IMR-90 (cell line): Measurements from ENCODE around the gene C3orf52. TPM values are rescaled to one million over a fixed set of nuclear protein-coding genes. Genes with fewer than 3 reads are reported as not detected.

Source experiments
- ATAC-seq: fragments of 200-7000 bp; cut with Tn5 transposase; 2 replicates; pipeline ENCODE4 v1.9.1; 2020; ENCODE audit warnings: low read depth, mild to moderate bottlenecking, moderate library complexity
- BruUV-seq: library from RNA; stranded (reverse); fragments of 400-500 nt; replicated peaks from 2 replicates; lab custom pipeline; 2021; lab: Mats Ljungman, UMichigan
- CTCF ChIA-PET: fragments of 300-600 bp; formaldehyde crosslinking; extraction: SDS; loops from one replicate; lab custom pipeline; 2021; ENCODE audit warnings: antibody characterized with exemption; lab: Yijun Ruan, JAX
- POLR2A ChIA-PET: fragments of 300-600 bp; sonication (Branson Sonifier 250); formaldehyde crosslinking; loops from one replicate; lab custom pipeline; 2022; ENCODE audit warnings: antibody characterized with exemption; ENCODE audit not compliant: unreplicated experiment; lab: Charles Lee
- DNase-seq: peaks from one replicate; pipeline ENCODE4 v3.0.0; 2013
- H2AFZ ChIP-seq: replicated peaks from 2 replicates; pipeline ENCODE3; 2013; ENCODE audit warnings: low read length, mild to moderate bottlenecking; ENCODE audit not compliant: poor library complexity
- H2AK5ac ChIP-seq: 2 replicates; pipeline ENCODE4 v1.6.1; 2013; ENCODE audit warnings: low read depth, low read length, inconsistent platforms
- H2AK9ac ChIP-seq: replicated peaks from 2 replicates; pipeline ENCODE3; 2013; ENCODE audit warnings: mild to moderate bottlenecking, low read depth, low read length, moderate library complexity; ENCODE audit not compliant: poor library complexity
- H2BK120ac ChIP-seq: 2 replicates; pipeline ENCODE4 v1.6.1; 2013; ENCODE audit warnings: low read depth, low read length, inconsistent platforms
- H2BK15ac ChIP-seq: 3 replicates; pipeline ENCODE4 v1.6.1; 2013; ENCODE audit warnings: low read depth, low read length, inconsistent platforms
- H2BK20ac ChIP-seq: 2 replicates; pipeline ENCODE4 v1.6.1; 2013; ENCODE audit warnings: low read depth, mild to moderate bottlenecking, inconsistent platforms, low read length, moderate library complexity
- H2BK5ac ChIP-seq: 2 replicates; pipeline ENCODE4 v1.6.1; 2013; ENCODE audit warnings: mild to moderate bottlenecking, low read depth, low read length, inconsistent platforms; ENCODE audit not compliant: poor library complexity, severe bottlenecking
- H3K14ac ChIP-seq: replicated peaks from 2 replicates; pipeline ENCODE4 v1.6.1; 2013; ENCODE audit warnings: low read depth, low read length, inconsistent platforms
- H3K18ac ChIP-seq: 2 replicates; pipeline ENCODE4 v1.6.1; 2013; ENCODE audit warnings: low read depth, low read length, control low read depth
- H3K23ac ChIP-seq: 2 replicates; pipeline ENCODE4 v1.6.1; 2013; ENCODE audit warnings: low read depth, low read length, inconsistent platforms
- H3K27ac ChIP-seq: 2 replicates; pipeline ENCODE4 v1.5.1; 2013; ENCODE audit warnings: mild to moderate bottlenecking, control low read depth, low read length; ENCODE audit not compliant: insufficient read depth
- H3K27me3 ChIP-seq: 2 replicates; pipeline ENCODE4 v1.6.1; 2013; ENCODE audit warnings: low read length; ENCODE audit not compliant: control insufficient read depth, insufficient read depth
- H3K36me3 ChIP-seq: 2 replicates; pipeline ENCODE4 v1.6.1; 2013; ENCODE audit warnings: low read length, mixed read lengths; ENCODE audit not compliant: control insufficient read depth, insufficient read depth
- H3K4ac ChIP-seq: 2 replicates; pipeline ENCODE4 v1.6.1; 2013; ENCODE audit warnings: low read depth, low read length, inconsistent platforms
- H3K4me1 ChIP-seq: 2 replicates; pipeline ENCODE4 v1.6.1; 2013; ENCODE audit warnings: low read length, mixed read lengths; ENCODE audit not compliant: control insufficient read depth, insufficient read depth
- H3K4me2 ChIP-seq: 2 replicates; pipeline ENCODE4 v1.6.1; 2013; ENCODE audit warnings: low read depth, mild to moderate bottlenecking, control low read depth, low read length, moderate library complexity
- H3K4me3 ChIP-seq: 2 replicates; pipeline ENCODE4 v1.5.1; 2013; ENCODE audit warnings: low read depth, mild to moderate bottlenecking, control low read depth, low read length, moderate library complexity; ENCODE audit not compliant: insufficient read depth
- H3K56ac ChIP-seq: 2 replicates; pipeline ENCODE4 v1.6.1; 2013; ENCODE audit warnings: low read length, inconsistent platforms; ENCODE audit not compliant: insufficient read depth; ENCODE audit errors: extremely low read depth
- H3K79me1 ChIP-seq, 2 experiments: 2 replicates each; pipeline ENCODE4 v1.6.1; 2013; ENCODE audit warnings: low read length in 2 of 2, inconsistent platforms in 1 of 2, low read depth in 1 of 2
- H3K9ac ChIP-seq: 2 replicates; pipeline ENCODE4 v1.6.1; 2013; ENCODE audit warnings: low read depth, low read length, control low read depth
- H3K9me1 ChIP-seq: 2 replicates; pipeline ENCODE4 v1.6.1; 2013; ENCODE audit warnings: low read length, inconsistent platforms; ENCODE audit not compliant: insufficient read depth
- H3K9me3 ChIP-seq: 2 replicates; pipeline ENCODE4 v1.6.1; 2013; ENCODE audit warnings: low read length; ENCODE audit not compliant: control insufficient read depth, insufficient read depth
- H4K20me1 ChIP-seq: 2 replicates; pipeline ENCODE4 v1.6.1; 2013; ENCODE audit warnings: low read length, inconsistent platforms; ENCODE audit not compliant: insufficient read depth
- H4K5ac ChIP-seq: 2 replicates; pipeline ENCODE4 v1.6.1; 2013; ENCODE audit warnings: mild to moderate bottlenecking, low read depth, low read length, control low read depth
- H4K8ac ChIP-seq, 2 experiments: 2 replicates each; pipeline ENCODE4 v1.6.1; 2013; ENCODE audit warnings: low read depth in 2 of 2, low read length in 2 of 2, control low read depth in 1 of 2, inconsistent platforms in 1 of 2
- H4K91ac ChIP-seq: 2 replicates; pipeline ENCODE4 v1.6.1; 2013; ENCODE audit warnings: low read depth, low read length, inconsistent platforms; ENCODE audit not compliant: insufficient read depth
- CEBPB ChIP-seq: IDR thresholded peaks from 2 replicates; pipeline ENCODE4 v1.6.1; 2012; ENCODE audit warnings: low read depth, low read length, improper control_type of control experiment
- CHD1 ChIP-seq: IDR thresholded peaks from 2 replicates; pipeline ENCODE4 v1.6.1; 2012; ENCODE audit warnings: low read depth, low read length, improper control_type of control experiment
- CTCF ChIP-seq: conservative IDR thresholded peaks from 2 replicates; pipeline ENCODE4 v1.5.1; 2012; ENCODE audit warnings: mild to moderate bottlenecking, low read depth, low read length, improper control_type of control experiment
- FOS ChIP-seq: fragments of 150-350 bp; IDR thresholded peaks from 2 replicates; pipeline ENCODE4 v1.6.1; 2016; ENCODE audit warnings: low read depth, low read length
- MXI1 ChIP-seq: IDR thresholded peaks from 2 replicates; pipeline ENCODE4 v1.6.1; 2012; ENCODE audit warnings: low read depth, mild to moderate bottlenecking, low read length, moderate library complexity, borderline replicate concordance
- NFE2L2 ChIP-seq: fragments of 150-350 bp; IDR thresholded peaks from 2 replicates; pipeline ENCODE4 v1.6.1; 2016; ENCODE audit warnings: low read depth, mild to moderate bottlenecking, low read length
- POLR2A ChIP-seq: IDR thresholded peaks from 2 replicates; pipeline ENCODE4 v1.6.1; 2012; ENCODE audit warnings: mild to moderate bottlenecking, low read depth, low read length
- RAD21 ChIP-seq: IDR thresholded peaks from 2 replicates; pipeline ENCODE4 v1.6.1; 2012; ENCODE audit warnings: low read length, improper control_type of control experiment
- RCOR1 ChIP-seq: IDR thresholded peaks from 2 replicates; pipeline ENCODE4 v1.6.1; 2012; ENCODE audit warnings: mild to moderate bottlenecking, low read length, improper control_type of control experiment; ENCODE audit not compliant: insufficient replicate concordance
- RFX5 ChIP-seq: IDR thresholded peaks from 2 replicates; pipeline ENCODE4 v1.8.0; 2012; ENCODE audit warnings: low read depth, mild to moderate bottlenecking, low read length, moderate library complexity
- USF2 ChIP-seq: fragments of 150-350 bp; IDR thresholded peaks from 2 replicates; pipeline ENCODE4 v1.6.1; 2017; ENCODE audit warnings: mild to moderate bottlenecking, antibody characterized with exemption, low read length, low read depth
- WGBS, 2 experiments: methylation state at CpG; one replicate each; pipeline versions ENCODE4 v1.1.5 to v1.1.7; 2013; ENCODE audit warnings: missing lambda C conversion rate in 2 of 2; ENCODE audit not compliant: insufficient read length in 1 of 2; ENCODE audit errors: extremely low coverage in 2 of 2; 5-methylcytosine and 5-hydroxymethylcytosine counted together
- dilution Hi-C: fragments of 300-500 bp; cut with HindIII; formaldehyde crosslinking; loops from one replicate; pipeline ENCODE4 v1.14.3; 2018; ENCODE audit warnings: low sequenced_read_pairs; ENCODE audit not compliant: unreplicated experiment
- in situ Hi-C: fragments of 300-500 bp; cut with MboI; formaldehyde crosslinking; loops from 3 replicates; pipeline ENCODE4 v1.14.3; 2019; ENCODE audit warnings: low sequenced_read_pairs, inconsistent platforms, mixed read lengths
- intact Hi-C: fragments of 100-400 bp; cut with micrococcal nuclease; formaldehyde crosslinking; loops from 2 replicates; pipeline ENCODE4 v1.10.0; 2022
- polyA plus RNA-seq, 3 experiments: library from polyadenylated mRNA; depleted of rRNA; stranded (reverse); fragments of >200 nt; gene quantifications; 2 replicates each; pipeline ENCODE4 v1.2.3, GENCODE V29; 2012; ENCODE audit warnings: low replicate concordance in 1 of 3
- total RNA-seq: library from RNA; depleted of rRNA; stranded (reverse); fragments of >200 nt; gene quantifications from 2 replicates; pipeline ENCODE4 v1.2.3, GENCODE V29; 2012

C3orf52 gene
- total and polyA plus RNA-seq, 2 of the 4 experiments (the other 2 are of a cell fraction): 7.5 to 12.5 TPM

- no peak within 1 kb of the TSS for H3K14ac ChIP-seq
- no peak within 1 kb of the TSS for H2BK20ac ChIP-seq
- no peak within 1 kb of the TSS for H3K4me2 ChIP-seq
- H2AFZ ChIP-seq: no peak within 1 kb of the TSS
- no peak within 1 kb of the TSS for H3K56ac ChIP-seq
- TF ChIP-seq CTCF: no peak
- no peak for TF ChIP-seq USF2
- no peak for TF ChIP-seq FOS
- TF ChIP-seq RCOR1: no peak
- no peak for TF ChIP-seq POLR2A
- no peak for TF ChIP-seq CEBPB
- TF ChIP-seq NFE2L2: no peak
- no peak for TF ChIP-seq MXI1
- TF ChIP-seq RFX5: no peak
- no peak for TF ChIP-seq CHD1
- no peak for TF ChIP-seq RAD21
- no peak within 1 kb of the TSS for H3K4ac ChIP-seq
- no peaks in the 10 kb centered on the region for H4K20me1 ChIP-seq
- ChIA-PET CTCF (no interaction called here), POLR2A (no interaction called here)
- H2BK120ac ChIP-seq: no peak within 1 kb of the TSS
- H3K9ac ChIP-seq: no peak within 1 kb of the TSS
- no peaks in the 10 kb centered on the region for H3K79me1 ChIP-seq
- no peak within 1 kb of the TSS for H2AK5ac ChIP-seq
- WGBS, 2 experiments: no CpG with 5 or more reads among the region's 5 CpGs
- no peaks in the 10 kb centered on the region for H3K9me3 ChIP-seq
- H4K91ac ChIP-seq: no peak within 1 kb of the TSS
- no peak within 1 kb of the TSS for H3K23ac ChIP-seq
- H3K9me1 ChIP-seq: peaks cover 3% of the 10 kb centered on the region; the same call in 1 of the 2 replicates
- H2AK9ac ChIP-seq: no peak within 1 kb of the TSS
- intact Hi-C loops: no loop called here
- no TSS peak for BruUV-seq
- no peak within 1 kb of the TSS for H3K18ac ChIP-seq
- H4K8ac ChIP-seq: no peak within 1 kb of the TSS
- in situ Hi-C loops: loop anchor here (25.0 kb wide), 1 partner anchor 379 kb away; no protein-coding TSS in a partner anchor
- H2BK15ac ChIP-seq: no peak within 1 kb of the TSS
- dilution Hi-C loops: no loop called here
- no peak for DNase-seq
- 0 out of 2 replicates have a peak, but pooled peaks cover 1% of the 10 kb centered on the region for H3K4me1 ChIP-seq
- H3K27me3 ChIP-seq: no peaks in the 10 kb centered on the region
- no peak for ATAC-seq
- H3K27ac ChIP-seq: no peak within 1 kb of the TSS
- H4K5ac ChIP-seq: no peak within 1 kb of the TSS
- no peaks in the 10 kb centered on the region for H3K36me3 ChIP-seq
- H3K4me3 ChIP-seq: no peak within 1 kb of the TSS
- no peak within 1 kb of the TSS for H2BK5ac ChIP-seq
Observed at GRCh38 chr3:112132975-112133448, 46.8 kb downstream of the C3orf52 start, which contains the start of gene GCSAM. Gene GCSAM, minus strand, starts transcription at chr3:112133248. Its CDS starts 128 bp downstream, at chr3:112133120.
